H9 (cell line): ENCODE measurements around the gene KMT2B. TPM values are rescaled to one million over a fixed set of nuclear protein-coding genes. Genes with fewer than 3 reads are reported as not detected.

Source experiments
- DNase-seq: peaks from one replicate; pipeline ENCODE4 v3.0.0-alpha.2; 2017
- H2AFZ ChIP-seq: one replicate; pipeline ENCODE4 v1.6.1; 2013; ENCODE audit warnings: mild to moderate bottlenecking, low read length, control low read depth, moderate library complexity
- H2AK5ac ChIP-seq: 2 replicates; pipeline ENCODE4 v1.6.1; 2013; ENCODE audit warnings: low read length, control low read depth, mixed read lengths; ENCODE audit not compliant: insufficient read length
- H2BK120ac ChIP-seq: one replicate; pipeline ENCODE4 v1.6.1; 2013; ENCODE audit warnings: low read depth, mild to moderate bottlenecking, low read length, control low read depth, inconsistent platforms; ENCODE audit not compliant: poor library complexity, severe bottlenecking
- H2BK12ac ChIP-seq: 2 replicates; pipeline ENCODE4 v1.6.1; 2013; ENCODE audit warnings: low read length, control low read depth, mixed read lengths, low read depth; ENCODE audit not compliant: insufficient read length
- H2BK15ac ChIP-seq: 2 replicates; pipeline ENCODE4 v1.6.1; 2013; ENCODE audit warnings: low read depth, low read length, control low read depth
- H2BK20ac ChIP-seq: one replicate; pipeline ENCODE4 v1.6.1; 2013; ENCODE audit warnings: low read depth, mild to moderate bottlenecking, low read length, control low read depth, inconsistent platforms; ENCODE audit not compliant: poor library complexity, severe bottlenecking
- H2BK5ac ChIP-seq: 2 replicates; pipeline ENCODE4 v1.6.1; 2013; ENCODE audit warnings: low read length, control low read depth, mixed read lengths; ENCODE audit not compliant: insufficient read length
- H3K14ac ChIP-seq: 2 replicates; pipeline ENCODE4 v1.6.1; 2013; ENCODE audit warnings: low read length, control low read depth; ENCODE audit not compliant: insufficient read depth
- H3K18ac ChIP-seq: 2 replicates; pipeline ENCODE4 v1.6.1; 2013; ENCODE audit warnings: low read depth, mild to moderate bottlenecking, mixed read lengths, low read length, control low read depth; ENCODE audit not compliant: insufficient read length
- H3K23ac ChIP-seq: 2 replicates; pipeline ENCODE4 v1.6.1; 2013; ENCODE audit warnings: low read length, control low read depth, mixed read lengths, low read depth; ENCODE audit not compliant: insufficient read length
- H3K23me2 ChIP-seq: 2 replicates; pipeline ENCODE4 v1.6.1; 2013; ENCODE audit warnings: low read depth, mild to moderate bottlenecking, mixed read lengths, low read length, control low read depth; ENCODE audit not compliant: insufficient read length, poor library complexity, severe bottlenecking
- H3K27ac ChIP-seq: 2 replicates; pipeline ENCODE4 v1.5.1; 2013; ENCODE audit warnings: low read length, control low read depth, mixed read lengths, low read depth; ENCODE audit not compliant: insufficient read length
- H3K27me3 ChIP-seq: 2 replicates; pipeline ENCODE4 v1.6.1; 2013; ENCODE audit warnings: low read length, control low read depth, inconsistent platforms; ENCODE audit not compliant: insufficient read depth
- H3K4ac ChIP-seq: 2 replicates; pipeline ENCODE4 v1.6.1; 2013; ENCODE audit warnings: low read depth, mild to moderate bottlenecking, control low read depth, inconsistent platforms, low read length, moderate library complexity
- H3K4me1 ChIP-seq: 2 replicates; pipeline ENCODE4 v1.6.1; 2013; ENCODE audit warnings: low read length, control low read depth, inconsistent platforms; ENCODE audit not compliant: insufficient read depth
- H3K4me2 ChIP-seq: 2 replicates; pipeline ENCODE4 v1.6.1; 2013; ENCODE audit warnings: low read length, control low read depth, mixed read lengths; ENCODE audit not compliant: insufficient read length, insufficient read depth
- H3K56ac ChIP-seq: 2 replicates; pipeline ENCODE4 v1.6.1; 2013; ENCODE audit warnings: low read depth, mild to moderate bottlenecking, mixed read lengths, low read length, control low read depth; ENCODE audit not compliant: insufficient read length
- H3K79me1 ChIP-seq: 2 replicates; pipeline ENCODE4 v1.6.1; 2013; ENCODE audit warnings: low read depth, mild to moderate bottlenecking, moderate library complexity, low read length, control low read depth, inconsistent platforms; ENCODE audit not compliant: insufficient read depth, poor library complexity, severe bottlenecking
- H3K79me2 ChIP-seq: 2 replicates; pipeline ENCODE4 v1.6.1; 2013; ENCODE audit warnings: low read length, control low read depth, inconsistent platforms; ENCODE audit not compliant: insufficient read depth
- H3K9ac ChIP-seq: 2 replicates; pipeline ENCODE4 v1.6.1; 2013; ENCODE audit warnings: low read length, control low read depth, mixed read lengths; ENCODE audit not compliant: insufficient read length; ENCODE audit errors: extremely low read depth
- H3K9me3 ChIP-seq: one replicate; pipeline ENCODE4 v1.6.1; 2013; ENCODE audit warnings: low read depth, low read length, inconsistent platforms; ENCODE audit not compliant: control insufficient read depth
- H3T11ph ChIP-seq: one replicate; pipeline ENCODE4 v1.6.1; 2013; ENCODE audit warnings: mild to moderate bottlenecking, low read length, control low read depth, inconsistent platforms
- H4K20me1 ChIP-seq: one replicate; pipeline ENCODE4 v1.6.1; 2013; ENCODE audit not compliant: control insufficient read depth, insufficient read length, insufficient read depth
- H4K5ac ChIP-seq: 2 replicates; pipeline ENCODE4 v1.6.1; 2013; ENCODE audit warnings: low read depth, mild to moderate bottlenecking, mixed read lengths, low read length, control low read depth; ENCODE audit not compliant: insufficient read length
- H4K8ac ChIP-seq: replicated peaks from 2 replicates; pipeline ENCODE4 v1.6.1; 2013; ENCODE audit warnings: low read length, control low read depth, mixed read lengths, low read depth; ENCODE audit not compliant: insufficient read length
- H4K91ac ChIP-seq: 2 replicates; pipeline ENCODE4 v1.6.1; 2013; ENCODE audit warnings: low read depth, mild to moderate bottlenecking, moderate library complexity, mixed read lengths, low read length, control low read depth; ENCODE audit not compliant: insufficient read length
- H3K27ac Mint-ChIP-seq, 3 experiments: 2 replicates in 2 of 3; 3 replicates in 1 of 3; pipeline ENCODE4 v1.8.0; 2020 to 2021; ENCODE audit warnings: mixed read lengths in 3 of 3, mild to moderate bottlenecking in 1 of 3, moderate library complexity in 1 of 3
- H3K27me3 Mint-ChIP-seq: 2 replicates; pipeline ENCODE4 v1.8.0; 2021; ENCODE audit warnings: low read depth, mild to moderate bottlenecking, moderate library complexity, mixed read lengths
- H3K36me3 Mint-ChIP-seq, 3 experiments: 2 replicates in 2 of 3; 3 replicates in 1 of 3; pipeline ENCODE4 v1.8.0; 2020 to 2021; ENCODE audit warnings: low read depth in 3 of 3, mixed read lengths in 3 of 3; ENCODE audit not compliant: insufficient read depth in 1 of 3
- H3K4me1 Mint-ChIP-seq, 2 experiments: 2 replicates each; pipeline ENCODE4 v1.8.0; 2020; ENCODE audit warnings: mixed read lengths in 2 of 2
- H3K4me3 Mint-ChIP-seq, 2 experiments: 2 replicates in 1 of 2; 3 replicates in 1 of 2; pipeline ENCODE4 v1.8.0; 2020 to 2021; ENCODE audit warnings: mild to moderate bottlenecking in 2 of 2, mixed read lengths in 2 of 2, moderate library complexity in 1 of 2
- H3K9me3 Mint-ChIP-seq, 2 experiments: 2 replicates in 1 of 2; 3 replicates in 1 of 2; pipeline ENCODE4 v1.8.0; 2020; ENCODE audit warnings: mild to moderate bottlenecking in 2 of 2, mixed read lengths in 2 of 2, moderate library complexity in 1 of 2
- WGBS: extraction: QIAGEN DNeasy Blood & Tissue Kit; methylation state at CpG from one replicate; pipeline ENCODE4 v1.1.7; 2013; ENCODE audit warnings: missing lambda C conversion rate, low lambda C conversion rate, mixed read lengths; ENCODE audit not compliant: insufficient read length; ENCODE audit errors: extremely low coverage; 5-methylcytosine and 5-hydroxymethylcytosine counted together
- total RNA-seq: library from RNA; stranded (reverse); gene quantifications from 2 replicates; pipeline ENCODE4 v1.2.1, GENCODE V29; 2021
- TF ChIP-seq, protein P1 (sequence below): fragments of 200-600 bp; sonication (generic); conservative IDR thresholded peaks from 3 replicates; pipeline ENCODE4 v1.8.0; 2021; ENCODE audit warnings: antibody characterized with exemption, mild to moderate bottlenecking

Gene KMT2B
- total RNA-seq, 1 experiment from 2014 or later = 47.7 TPM

DNA sequence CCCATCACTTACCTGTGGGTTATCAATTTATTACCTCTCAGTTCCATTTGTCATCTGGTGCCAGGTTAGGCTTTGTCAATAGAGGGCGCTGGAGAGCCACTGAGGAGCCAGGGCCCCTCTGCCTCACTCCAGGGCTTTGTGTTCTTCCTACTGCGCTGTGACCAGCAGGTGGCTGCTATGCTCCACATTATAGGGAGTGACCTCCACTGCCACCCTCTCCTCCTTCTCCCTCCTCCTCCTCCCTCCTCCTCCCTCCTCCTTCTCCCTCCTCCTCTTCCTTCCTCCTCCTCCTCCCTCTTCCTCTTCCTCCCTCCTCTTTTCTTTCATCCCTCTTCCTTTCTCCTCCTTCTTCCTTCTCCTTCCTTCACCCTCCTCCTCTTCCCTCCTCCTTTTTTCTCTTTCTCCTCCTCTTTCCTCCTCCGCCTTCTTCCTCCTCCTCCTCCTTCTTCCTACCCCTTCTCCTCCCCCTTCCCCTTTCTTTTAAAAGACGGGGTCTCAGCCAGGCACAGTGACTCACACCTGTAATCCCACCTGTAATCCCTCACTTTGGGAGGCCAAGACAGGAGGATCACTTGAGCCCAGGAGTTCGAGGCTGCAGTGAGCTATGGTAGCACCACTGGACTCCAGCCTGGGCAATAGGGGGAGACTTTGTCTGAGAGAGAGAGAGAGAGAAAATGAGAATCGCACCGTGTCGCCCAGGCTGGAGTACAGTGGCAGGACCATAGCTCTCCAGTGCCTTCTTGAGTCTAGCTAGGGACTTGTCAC, 23.8 kb upstream of the KMT2B start:
- H3K27ac ChIP-seq = no peak overlapping the region
- Mint-ChIP-seq H3K27me3 (peaks cover 9% of the 10 kb centered on the region; the same call in 1 of the 2 replicates), H3K4me1 (peaks cover 3 to 8% of the 10 kb centered on the region in 2 experiments; a peak in 1 of 4 replicates), H3K9me3 (peaks cover 0 to 3% of the 10 kb centered on the region in 2 experiments; a peak in 3 of 5 replicates), H3K27ac (no peak overlapping the region), H3K4me3 (peak overlapping the region in 1 of 2 experiments; percentile 50; a peak in 1 of 5 replicates), H3K36me3 (no peaks in the 10 kb centered on the region)
- H3K4me2 ChIP-seq = no peak overlapping the region
- peak; percentile 90 for DNase-seq
- TF ChIP-seq, protein P1, sequence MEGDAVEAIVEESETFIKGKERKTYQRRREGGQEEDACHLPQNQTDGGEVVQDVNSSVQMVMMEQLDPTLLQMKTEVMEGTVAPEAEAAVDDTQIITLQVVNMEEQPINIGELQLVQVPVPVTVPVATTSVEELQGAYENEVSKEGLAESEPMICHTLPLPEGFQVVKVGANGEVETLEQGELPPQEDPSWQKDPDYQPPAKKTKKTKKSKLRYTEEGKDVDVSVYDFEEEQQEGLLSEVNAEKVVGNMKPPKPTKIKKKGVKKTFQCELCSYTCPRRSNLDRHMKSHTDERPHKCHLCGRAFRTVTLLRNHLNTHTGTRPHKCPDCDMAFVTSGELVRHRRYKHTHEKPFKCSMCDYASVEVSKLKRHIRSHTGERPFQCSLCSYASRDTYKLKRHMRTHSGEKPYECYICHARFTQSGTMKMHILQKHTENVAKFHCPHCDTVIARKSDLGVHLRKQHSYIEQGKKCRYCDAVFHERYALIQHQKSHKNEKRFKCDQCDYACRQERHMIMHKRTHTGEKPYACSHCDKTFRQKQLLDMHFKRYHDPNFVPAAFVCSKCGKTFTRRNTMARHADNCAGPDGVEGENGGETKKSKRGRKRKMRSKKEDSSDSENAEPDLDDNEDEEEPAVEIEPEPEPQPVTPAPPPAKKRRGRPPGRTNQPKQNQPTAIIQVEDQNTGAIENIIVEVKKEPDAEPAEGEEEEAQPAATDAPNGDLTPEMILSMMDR = peak; percentile 97; the same call in 2 of the 3 replicates
- no peaks in the 10 kb centered on the region for H3K79me2 ChIP-seq
- H3K56ac ChIP-seq = no peak overlapping the region
- no peak overlapping the region for H2BK5ac ChIP-seq
- no peak overlapping the region for H4K8ac ChIP-seq
- H4K5ac ChIP-seq = no peak overlapping the region
- 100% methylated on average over 1 of the region's 8 CpGs for WGBS
- H3K9ac ChIP-seq = no peak overlapping the region
- H3K14ac ChIP-seq = no peak overlapping the region
- H2BK12ac ChIP-seq = no peak overlapping the region
- H3K18ac ChIP-seq = no peak overlapping the region
- H4K20me1 ChIP-seq = no peaks in the 10 kb centered on the region
- H3K23ac ChIP-seq = no peak overlapping the region
- H3K4me1 ChIP-seq = no peaks in the 10 kb centered on the region
- H3K79me1 ChIP-seq = no peaks in the 10 kb centered on the region
- H2AK5ac ChIP-seq = no peak overlapping the region
- H2BK15ac ChIP-seq = no peak overlapping the region
- no peak overlapping the region for H3K4ac ChIP-seq
- H3K9me3 ChIP-seq = no peaks in the 10 kb centered on the region
- H4K91ac ChIP-seq = no peak overlapping the region
- no peaks in the 10 kb centered on the region for H3K27me3 ChIP-seq
- no peak overlapping the region for H3T11ph ChIP-seq
- no peak overlapping the region for H2AFZ ChIP-seq
- no peaks in the 10 kb centered on the region for H3K23me2 ChIP-seq
- no peak overlapping the region for H2BK120ac ChIP-seq
- H2BK20ac ChIP-seq = no peak overlapping the region
